Activated T-helper 1 cell treated with anti-CD3 and anti-CD28 coated beads, Interleukin-2, amount 50 U/mL, for 16 hours (primary cell): ENCODE measurements around the gene FPR2.
"Not testable (repeated sequence)": the region's sequence is repeated elsewhere in the genome, so short reads cannot be mapped to it uniquely, and the experiment has no call there.

Source experiments
- DNase-seq, 2 donors: peaks; one replicate each; pipeline ENCODE4 v3.0.0-alpha.2; 2020; ENCODE audit warnings: low read depth in 1 of 2, low spot score in 1 of 2

The FPR2 gene, protein sequence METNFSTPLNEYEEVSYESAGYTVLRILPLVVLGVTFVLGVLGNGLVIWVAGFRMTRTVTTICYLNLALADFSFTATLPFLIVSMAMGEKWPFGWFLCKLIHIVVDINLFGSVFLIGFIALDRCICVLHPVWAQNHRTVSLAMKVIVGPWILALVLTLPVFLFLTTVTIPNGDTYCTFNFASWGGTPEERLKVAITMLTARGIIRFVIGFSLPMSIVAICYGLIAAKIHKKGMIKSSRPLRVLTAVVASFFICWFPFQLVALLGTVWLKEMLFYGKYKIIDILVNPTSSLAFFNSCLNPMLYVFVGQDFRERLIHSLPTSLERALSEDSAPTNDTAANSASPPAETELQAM

DNA sequence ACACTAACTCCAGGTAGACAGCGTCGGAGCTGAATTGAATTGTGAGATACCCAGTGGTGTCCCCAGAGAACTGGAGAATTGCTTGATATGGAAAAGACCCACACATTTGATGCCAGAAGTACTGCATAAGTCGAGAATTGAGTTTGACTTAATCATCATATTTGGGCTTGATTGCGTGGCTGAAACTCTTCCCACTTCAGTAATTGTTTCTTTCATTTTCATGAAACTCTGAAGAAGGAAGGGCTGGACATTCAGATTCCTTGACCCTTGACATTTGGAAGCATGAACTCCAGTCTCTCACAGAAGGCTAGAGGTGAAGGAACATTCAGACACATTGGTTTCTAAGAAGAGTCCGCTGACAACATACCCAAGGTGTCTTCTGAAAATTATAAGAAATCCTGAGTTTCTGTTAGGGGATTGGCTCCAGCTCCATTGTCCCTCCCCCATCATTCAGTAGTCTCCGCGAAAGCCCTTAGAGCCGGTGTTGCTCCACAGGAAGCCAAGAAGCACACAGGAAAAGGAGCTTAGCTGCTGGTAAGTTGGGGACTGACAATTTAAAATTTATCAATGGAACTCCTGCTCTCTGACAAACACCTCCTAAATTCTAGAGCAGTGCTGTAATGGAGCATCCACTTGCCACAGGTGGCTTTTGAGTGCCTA, at the start of gene FPR2:
Gene FPR2, plus strand, starts transcription at position 484 of the 660 bp plus-strand sequence. CDS start 7,479 bp downstream, outside the sequence.
- DNase-seq, result no peak

DNA sequence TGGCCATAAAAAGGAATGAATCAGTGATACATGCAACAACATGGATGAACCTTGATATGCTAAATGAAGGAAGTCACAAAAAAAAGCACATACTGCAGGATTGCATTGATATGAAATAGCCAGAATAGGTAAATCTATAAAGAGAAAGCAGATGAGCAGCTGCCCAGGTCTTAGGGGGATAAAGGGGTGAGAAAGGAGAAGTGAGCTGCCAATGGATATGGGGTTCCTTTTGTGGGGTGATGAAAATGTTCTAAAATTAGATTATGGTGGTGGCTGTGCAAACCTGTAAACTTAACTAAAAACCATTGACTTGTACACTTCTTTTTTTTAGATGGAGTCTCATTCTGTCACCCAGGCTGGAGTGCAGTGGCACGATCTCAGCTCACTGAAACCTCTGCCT, 49.3 kb upstream of the FPR2 start:
- no peak for DNase-seq

DNA sequence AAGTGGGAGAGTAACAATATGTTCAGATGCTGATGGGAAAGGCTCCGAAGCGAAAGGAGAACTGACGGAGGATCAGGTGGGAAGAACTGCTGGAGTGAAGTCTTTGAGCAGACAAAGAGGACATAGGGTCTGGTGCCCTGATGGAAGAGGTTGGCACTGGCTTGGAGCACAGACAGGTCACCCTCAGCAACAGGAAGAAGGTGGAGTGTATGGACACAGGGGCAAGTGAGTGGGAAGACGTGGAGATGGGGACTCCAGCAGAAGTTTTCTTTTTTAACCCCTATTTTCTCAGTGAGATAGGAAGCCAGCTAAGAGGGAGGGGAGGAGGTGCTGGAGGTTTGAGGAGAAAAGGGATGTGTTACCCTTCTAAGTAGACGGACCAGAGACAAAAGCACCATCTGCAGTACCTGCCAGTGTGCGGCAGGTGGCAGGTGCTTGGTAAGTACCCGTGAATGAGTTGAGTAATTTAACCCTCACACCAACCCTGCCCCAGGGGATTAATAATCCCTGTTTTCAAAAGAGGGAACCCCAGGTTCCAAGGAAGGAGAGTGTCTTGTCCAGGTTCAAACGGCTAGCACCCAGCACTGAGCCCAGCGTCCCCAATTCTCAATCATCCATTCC, 48.4 kb upstream of the FPR2 start:
- DNase-seq, result no peak

DNA sequence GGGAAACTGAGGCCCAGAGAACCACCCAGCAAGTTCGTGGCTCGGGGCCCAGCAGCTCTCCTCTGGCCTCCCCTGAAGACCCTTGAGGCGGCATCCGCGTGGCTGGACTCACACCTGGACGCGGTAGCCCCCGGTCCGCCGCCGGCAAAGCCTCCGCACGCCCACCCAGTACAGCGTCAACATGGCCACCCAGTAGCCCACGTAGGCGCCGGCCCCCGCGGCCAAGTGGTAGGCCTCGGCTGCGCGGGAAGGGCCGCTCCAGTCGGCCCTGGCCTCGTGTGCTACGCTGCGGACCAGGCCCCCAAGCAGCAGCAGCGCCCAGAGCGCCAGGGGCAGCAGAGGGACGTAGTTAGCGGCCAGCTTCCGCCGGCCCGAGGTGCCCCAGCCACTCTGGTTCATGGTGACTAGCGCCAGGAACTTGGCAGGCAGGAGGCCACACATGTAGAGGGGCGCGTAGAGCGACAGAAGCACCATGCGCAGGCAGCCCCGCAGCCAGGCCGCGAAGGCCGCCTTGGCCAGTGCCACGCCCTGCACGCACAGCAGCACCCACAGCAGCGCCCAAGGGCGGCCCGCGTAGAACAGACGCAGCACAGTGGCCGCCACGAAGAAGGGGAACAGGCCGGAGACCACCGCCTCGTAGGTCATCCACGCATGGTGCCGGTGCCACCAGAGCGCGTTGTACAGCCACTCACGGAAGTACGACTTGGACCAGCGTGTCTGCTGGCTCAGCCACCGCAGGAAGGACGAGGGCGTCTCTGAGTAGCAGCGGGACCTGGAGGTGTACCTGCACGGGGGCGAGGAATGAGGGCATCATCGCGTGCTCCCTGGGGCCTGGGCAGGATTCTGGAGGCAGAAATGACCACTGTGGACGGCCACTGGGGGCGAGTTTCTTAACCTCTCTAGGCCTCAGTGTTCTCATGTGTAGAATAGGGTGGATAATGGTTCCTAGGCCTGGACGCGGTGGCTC, 47.4 kb upstream of the FPR2 start:
- DNase-seq, result no peak

DNA sequence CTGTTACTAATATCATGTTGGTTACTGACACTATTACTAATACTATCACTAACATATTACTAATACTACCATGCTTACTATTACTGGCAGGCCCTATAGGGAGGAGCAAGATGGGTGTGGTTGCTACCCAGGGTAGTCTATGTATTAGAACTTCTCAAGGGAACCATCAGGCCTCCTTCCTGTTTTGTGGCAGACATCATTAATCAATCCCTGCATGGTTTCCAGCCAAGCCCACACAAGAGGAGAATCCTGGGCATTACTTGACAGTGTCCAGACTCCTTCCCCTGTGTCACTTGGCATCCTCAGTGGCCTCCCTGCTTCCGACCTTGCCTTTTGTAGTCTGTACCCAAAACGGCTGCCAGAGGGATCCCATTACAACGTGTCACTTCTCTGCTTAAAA, 46.1 kb upstream of the FPR2 start:
- no peak for DNase-seq

DNA sequence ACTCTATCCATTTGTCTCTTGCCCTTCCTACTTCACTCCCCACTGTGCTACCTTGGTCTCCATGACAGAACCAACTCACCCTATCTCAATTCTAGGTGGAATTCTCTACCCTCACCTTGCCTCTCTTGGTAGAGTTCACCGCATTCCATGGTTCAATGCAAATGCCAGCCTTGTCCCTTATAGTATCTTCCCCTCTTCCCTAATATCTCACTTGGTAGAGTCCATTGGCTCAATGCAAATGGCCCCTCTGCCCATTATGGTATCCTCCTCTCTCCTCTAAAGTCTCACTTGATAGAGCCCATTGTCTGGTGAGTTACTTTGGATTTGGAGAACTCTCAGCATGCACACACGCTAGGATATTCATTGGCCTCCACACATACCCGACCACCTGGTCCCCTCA, 45.1 kb upstream of the FPR2 start:
- DNase-seq, result no peak

DNA sequence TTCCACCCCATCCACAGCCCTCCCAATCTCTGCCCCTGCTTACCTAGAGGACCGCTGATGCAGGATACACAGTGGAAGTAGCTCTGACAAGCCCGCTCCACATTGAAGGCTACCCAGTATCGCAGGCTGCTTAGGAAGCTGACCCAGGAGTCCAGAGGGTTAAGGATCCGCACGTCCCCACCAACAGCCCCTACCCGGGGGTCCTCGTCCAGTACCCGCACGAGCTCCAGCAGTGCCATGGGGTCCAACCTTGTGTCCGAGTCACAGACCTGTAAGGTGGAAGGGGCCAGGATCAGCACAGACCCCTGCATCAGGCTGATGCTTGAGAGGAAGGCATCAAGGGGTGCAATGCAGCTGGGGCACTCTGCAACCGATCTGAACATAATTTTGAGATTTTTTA, 44.1 kb upstream of the FPR2 start:
- DNase-seq, result no peak

DNA sequence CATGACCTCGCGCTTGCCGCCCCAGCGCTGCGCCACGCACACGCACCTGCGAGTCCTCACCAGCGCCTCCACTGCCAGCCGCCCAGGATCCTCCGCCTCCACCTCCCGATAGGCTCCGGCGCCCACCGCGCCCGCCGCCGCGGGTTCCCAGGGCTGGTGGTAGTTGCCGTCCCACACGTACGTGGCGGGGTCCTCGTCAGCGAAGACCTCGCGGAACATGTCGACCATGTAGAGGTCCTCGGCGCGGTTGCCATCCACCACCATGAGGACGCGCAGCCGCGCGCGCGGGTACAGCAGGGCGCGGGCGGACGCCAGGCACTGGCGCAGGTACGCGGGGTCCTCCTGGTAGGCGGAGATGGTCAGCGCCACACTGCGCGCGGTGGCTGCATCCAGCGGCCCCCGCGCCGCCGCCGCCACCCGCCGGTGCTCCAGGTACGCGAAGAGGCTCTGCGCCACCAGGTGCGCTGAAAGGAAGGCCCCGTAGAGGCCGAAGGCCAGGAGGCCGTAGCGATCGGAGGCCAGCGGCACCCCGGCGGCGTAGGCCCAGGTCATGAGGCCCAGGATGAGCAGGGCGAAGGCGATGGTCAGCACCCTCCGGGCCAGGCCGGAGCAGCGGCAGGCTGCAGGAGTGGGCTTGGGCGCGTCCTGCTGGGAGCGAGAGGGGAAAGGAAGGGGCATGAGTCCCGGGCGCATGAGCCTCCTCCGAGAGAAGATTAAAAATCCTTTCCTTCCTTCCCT, 41.6 kb upstream of the FPR2 start:
- no peak for DNase-seq

DNA sequence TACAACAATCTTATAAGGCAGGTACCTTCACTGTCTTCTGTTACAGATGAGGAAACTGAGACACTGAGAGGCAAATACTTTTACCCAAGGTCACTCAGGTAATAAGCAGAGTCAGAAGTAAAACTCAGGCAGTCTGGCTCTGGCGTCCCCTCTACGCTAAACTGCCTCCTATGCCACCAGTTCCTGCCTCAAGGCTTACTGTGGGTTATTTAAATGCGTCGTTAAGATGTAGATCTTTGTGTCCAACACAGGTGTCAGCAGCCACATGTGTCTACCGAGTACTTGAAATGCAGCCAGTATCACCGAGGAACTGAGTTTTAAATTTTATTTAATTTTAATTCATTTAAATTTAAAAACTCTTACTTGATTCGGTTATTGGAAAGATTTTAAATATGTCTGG, 39.1 kb upstream of the FPR2 start:
- no peak for DNase-seq

DNA sequence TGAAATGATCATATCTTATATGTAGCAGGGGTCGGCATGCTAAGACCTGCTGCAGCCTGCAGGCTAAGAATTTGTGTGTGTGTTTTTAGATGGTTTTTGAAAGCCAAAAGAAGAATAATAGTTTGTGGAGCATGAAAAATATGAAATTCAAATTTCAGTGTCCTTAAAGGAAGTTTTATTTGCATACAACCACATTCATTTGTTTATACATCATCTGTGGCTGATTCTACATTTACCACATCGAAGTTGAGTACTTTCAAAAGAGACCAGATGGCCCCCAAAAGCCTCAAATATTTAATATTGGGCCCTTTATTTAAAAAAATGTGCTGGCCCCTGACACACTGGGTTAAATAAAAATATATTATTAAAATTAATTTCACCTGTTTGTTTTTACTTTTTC, 38.5 kb upstream of the FPR2 start:
- no peak for DNase-seq

DNA sequence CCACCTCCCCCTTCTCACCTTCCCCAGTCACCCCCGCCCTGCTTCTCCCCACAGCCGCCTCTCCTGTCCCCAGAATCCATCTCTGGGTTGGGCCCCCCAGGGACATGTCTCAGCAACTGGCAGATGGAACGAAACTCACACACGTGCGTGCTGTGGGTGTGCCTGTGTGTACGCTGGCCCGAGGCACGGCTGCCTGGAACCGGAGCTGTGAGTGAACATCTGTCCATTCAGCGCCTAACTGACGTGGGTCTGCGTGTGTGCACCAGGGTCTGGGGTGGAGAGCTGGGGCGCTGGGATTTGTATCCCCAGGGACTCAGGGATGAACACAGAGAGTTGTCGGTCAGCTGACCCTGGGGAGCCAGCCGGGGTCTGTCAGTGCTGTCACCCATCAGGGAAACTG, 36.4 kb upstream of the FPR2 start:
- no peak for DNase-seq

DNA sequence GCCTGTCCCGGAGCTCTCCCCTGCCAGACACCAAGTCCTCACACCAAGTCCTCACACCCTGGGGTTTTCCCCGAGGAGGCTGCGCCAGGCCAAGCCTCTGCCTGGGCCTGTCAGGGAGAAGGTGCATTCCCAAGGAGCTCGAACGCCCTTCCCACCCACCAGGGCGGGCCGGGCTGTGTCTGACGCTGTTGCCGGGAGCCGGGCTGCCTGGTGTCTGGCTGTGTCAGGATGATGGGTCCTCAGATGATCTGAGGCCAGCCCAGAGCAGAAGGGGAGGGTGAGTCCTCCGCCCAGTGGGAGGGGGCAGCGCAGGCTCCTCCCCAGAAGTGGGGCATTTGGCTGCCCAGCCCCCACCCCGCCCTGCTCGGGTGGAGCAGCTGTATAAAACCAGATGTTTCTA, 34.9 kb upstream of the FPR2 start:
- no peak for DNase-seq

DNA sequence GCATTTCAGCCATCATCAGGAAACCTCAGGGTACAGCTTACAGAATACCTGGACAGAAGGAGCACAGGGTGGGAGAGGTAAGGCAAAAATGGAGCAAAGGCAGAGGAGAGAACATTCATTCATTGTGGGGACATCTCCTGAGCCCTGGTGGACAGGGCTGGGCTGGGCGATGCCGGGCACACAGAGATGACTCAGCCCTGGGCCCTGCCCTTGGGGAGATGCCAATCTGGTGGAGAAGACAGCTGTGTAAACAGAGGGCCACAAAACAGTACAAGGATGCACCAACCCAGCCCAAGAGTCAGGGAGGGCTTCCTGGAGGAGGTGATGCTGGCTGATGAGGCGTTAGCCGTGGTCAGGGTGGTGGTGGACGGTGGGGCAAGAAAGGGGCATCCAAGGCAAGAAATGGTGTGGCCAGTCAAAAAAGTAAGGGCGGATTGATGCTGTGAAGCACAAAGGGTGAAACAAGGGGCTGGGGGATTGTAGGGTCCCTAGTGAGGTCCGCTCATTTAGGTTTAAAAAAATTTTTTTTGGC, 33.6 kb upstream of the FPR2 start:
- DNase-seq, result no peak

DNA sequence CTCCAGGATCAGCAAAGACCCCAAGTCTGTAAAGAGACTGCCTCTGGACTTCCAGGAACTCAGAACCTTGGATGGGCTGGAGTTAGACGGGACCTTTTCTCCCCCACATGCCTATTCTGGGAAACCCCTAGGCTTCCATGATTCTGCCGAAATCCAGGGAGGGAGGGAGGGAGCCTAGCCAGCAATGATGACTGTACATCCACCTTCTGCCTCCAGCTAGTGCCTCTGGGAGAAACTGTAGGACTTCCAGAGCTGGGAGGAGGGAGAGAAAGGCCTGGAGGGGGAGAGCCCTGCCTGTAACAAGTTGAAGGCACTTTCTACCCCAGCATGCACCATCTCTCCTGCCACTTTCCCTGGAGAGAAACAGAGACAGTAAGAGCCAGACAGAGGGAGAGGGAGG, 31.2 kb upstream of the FPR2 start:
- no peak for DNase-seq

DNA sequence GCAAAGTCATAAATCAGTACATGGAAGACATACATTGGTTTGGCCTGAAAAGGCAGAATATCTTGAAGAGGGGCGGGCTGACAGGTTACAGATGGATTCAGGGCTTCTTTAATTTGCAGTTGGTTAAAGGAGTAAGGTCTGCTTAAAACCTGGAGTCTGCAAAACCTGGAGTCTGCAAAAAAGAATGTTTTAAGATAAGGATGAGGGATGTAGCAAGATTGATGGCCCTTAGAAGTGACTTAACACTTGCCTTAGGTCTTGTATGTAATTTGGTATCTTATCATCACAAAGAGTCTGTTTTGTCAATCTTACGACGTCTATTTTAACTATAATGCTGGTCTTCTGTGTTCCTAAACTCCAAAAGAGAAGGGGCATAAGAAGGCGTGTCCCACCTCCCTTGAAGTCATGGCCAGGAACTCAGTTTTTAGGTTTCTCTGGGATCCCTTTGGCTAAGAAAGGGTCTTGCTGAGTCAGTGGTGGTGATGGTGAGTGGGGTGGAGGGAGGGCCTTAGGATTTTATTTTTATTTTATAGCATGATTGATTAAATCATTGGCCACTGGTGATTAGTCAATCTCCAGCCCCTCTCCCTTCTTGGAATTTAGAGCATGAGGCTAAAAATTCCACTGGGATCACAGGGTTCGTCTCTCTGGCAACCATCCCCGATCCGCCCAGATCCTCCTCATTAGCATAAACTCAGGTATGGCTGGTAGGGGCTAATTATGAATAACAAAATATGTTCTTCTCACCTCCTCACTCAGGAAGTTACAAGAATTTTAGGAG, 27.0 kb upstream of the FPR2 start:
- DNase-seq, result no peak

DNA sequence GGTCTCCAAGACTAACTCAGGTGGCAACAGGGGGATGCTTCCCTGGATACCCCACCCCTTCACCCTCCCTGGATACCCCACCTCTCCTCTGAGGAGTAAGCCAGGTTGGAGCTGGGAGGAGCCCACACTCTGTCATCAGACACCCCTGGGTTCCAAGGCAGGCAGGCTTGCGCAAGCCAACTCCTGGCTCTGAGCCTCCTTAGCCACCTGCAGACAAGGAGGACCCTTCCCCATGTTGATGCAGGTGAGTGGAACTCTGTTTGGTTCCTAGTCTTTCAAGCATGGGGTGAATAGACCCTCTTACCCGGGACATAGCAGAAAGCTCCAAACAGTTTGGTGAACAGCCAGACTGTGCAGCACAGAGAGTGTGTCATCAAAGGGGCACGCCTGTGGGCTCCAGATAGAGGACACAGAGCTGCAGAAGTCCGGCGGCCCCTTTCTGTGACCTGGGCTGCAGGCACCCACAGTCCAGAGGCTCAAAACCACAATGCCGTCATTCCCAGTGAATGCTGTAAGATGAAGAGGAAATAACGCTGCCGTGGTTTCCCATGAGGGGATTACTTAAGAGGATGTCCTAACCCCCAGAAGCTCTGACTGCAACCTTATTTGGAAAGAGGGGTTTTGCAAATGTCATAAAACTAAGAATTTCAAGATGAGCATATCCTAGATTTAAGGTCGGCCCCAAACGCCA, 25.1 kb upstream of the FPR2 start:
- no peak for DNase-seq

DNA sequence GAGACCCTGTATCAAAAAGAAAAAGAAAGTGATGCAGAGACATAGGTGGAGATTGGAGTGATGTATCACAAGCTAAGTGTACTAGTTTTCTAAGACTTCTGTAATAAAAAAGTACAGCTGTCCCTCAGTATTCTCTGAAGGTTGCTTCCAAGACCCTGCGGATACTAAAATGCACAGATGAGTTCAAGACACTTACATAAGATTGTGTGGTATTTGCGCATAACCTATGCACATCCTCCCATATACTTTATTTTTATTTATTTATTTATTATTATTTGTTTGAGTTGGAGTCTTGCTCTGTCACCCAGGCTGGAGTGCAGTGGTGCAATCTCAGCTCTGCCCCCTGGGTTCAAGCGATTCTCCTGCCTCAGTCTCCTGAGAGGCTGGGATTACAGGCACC, 23.6 kb upstream of the FPR2 start:
- DNase-seq, result no peak

DNA sequence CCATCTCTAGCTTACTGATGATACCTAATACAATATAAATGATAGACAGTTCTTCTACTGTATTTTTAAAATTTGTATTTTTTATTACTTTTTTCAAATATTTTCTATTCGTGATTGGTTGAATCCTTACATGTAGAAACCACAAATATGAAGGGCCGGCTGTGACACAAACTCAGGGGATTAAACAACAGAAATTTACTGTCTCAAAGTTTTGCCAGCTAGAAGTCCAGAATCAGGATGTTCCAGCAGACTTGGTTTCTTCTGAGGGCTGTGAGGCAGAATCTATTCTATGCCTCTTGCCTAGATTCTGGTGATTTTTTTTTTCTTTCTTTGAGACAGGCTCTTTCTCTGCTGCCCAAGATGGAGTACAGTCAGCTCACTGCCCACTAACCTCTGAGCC, 23.1 kb upstream of the FPR2 start:
- no peak for DNase-seq

DNA sequence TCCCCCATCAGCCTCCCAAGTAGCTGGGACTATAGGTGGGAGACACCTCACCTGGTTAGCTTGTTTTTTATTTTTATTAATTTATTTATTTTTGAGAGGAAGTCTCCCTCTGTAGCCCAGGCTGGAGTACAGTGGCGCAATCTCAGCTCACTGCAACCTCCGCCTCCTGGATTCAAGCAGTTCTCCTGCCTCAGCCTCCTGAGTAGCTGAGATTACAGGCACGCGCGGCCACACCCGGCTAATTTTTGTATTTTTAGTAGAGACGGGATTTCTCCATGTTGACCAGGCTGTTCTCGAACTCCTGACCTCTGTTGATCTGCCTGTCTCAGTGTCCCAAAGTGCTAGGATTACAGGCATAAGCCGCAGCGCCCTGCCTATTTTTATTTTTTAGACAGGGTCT, 22.5 kb upstream of the FPR2 start:
- not testable (repeated sequence) for DNase-seq
